GM11168 (cell line): ENCODE results near the gene TEX2.

Source experiments
- in situ Hi-C: fragments of 300-500 bp; cut with MboI; formaldehyde crosslinking; loops from one replicate; pipeline ENCODE4 v1.12.0; 2022; ENCODE audit warnings: low sequenced_read_pairs; ENCODE audit not compliant: unreplicated experiment

The TEX2 gene

DNA sequence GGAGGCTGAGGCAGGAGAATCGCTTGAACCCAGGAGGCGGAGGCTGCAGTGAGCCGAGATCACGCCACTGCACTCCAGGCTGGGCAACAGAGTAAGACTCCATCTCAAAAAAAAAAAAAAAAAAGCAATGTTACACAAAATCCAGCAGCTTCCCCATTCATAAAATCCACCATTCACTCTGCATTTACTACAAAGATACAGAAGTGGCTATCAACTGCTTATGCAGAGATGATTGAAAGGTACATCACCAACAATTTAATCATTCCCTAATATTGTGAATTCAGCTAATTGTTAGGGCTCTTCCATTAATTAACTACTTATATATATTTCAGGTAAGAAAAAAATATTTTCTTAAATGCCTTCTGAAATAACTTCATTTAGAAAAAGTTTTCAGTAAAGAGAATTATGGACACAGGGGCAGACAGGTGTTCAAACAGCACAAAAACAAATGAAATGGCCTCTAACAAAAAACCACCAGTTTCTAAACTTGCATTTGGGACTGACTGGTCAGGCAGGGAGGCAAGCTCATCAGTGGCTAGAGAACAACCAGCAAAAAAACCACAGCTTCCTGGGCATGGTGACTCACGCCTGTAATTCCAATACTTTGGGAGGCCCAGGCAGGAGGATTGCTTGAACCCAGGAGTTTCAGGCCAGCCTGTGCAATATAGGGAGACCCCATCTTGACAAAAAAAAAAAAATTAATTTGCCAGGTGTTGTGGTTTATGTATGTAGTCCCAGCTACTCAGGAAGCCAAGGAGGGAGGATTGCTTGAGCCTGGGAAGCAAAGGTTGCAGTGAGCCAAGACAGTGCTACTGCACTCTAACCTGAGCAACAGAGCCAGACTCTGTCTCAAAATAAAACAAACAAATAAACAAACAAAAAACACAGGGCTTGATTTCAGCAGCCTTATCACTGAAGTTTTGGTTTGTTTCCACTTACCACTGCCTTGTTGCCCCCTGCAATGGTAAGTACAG is 159.4 kb downstream of the TEX2 start:
- in situ Hi-C loops, result no loop called here

DNA sequence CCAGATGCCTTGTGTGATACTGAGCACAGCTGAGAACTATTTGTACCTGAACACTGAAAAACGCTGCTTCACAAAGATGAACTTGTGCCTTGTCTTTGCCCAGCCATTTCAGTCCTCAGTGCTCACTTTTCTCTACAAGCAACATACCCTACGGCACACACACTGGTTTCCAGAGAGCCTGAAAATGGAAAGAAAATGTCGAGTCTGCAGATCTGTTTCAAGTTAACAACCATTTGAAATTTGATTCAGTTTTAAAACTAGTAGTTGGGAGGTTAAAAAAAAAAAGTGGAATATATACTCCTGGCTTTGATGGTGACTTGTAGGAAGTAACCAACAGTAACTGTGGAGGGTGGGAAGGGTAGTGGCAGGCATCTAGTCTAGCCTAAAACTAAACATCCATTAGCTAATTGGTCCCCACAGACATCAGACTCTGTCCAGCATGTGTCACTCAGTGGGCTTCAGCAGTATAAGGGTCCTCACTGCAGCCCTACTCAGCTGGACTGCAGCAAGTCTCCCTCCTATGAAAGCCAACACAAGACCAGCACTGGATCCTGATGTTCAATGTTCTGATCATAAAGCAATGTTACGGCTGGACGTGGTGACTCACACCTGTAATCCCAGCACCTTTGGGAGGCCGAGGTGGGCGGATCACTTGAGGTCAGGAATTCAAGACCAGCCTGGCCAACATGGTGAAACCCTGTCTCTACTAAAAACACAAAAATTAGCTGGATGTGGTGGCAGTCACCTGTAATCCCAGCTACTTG is 160.3 kb downstream of the TEX2 start:
- in situ Hi-C loops, result no loop called here

DNA sequence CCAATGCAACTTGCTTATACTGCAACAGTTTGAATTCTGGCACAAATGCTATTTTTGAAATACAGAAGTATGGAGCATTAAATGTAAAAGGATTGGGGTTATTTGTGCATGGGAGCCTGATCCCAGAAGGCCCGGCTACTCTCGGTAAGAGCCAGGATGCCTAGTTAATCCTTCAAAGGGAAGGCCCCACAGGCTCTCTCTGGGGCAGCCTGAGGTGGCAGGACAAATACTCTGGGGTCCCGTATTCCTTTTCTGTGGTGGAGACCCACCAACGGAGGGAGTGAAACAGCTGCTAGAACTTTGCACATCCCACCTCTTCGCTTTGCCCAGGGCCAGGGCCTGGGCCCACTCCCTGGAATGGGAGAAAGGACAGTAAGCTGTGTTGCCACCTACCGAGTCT is 163.5 kb downstream of the TEX2 start:
- in situ Hi-C loops, result no loop called here
